Measurements from ENCODE around the gene RDX. TPM values are rescaled to one million over a fixed set of nuclear protein-coding genes. Genes with fewer than 3 reads are reported as not detected.

The RDX gene
- total and polyA plus RNA-seq, 2 of the 13 experiments (the other 11 are each of a cell fraction or from before 2014, with no cell fraction given), result 20.7 to 63.1 TPM

- TF ChIP-seq ZHX2 (IDR thresholded peaks at IDR 0.05; ENCODE audit: low read depth), result no peak
- no peak for TF ChIP-seq ZHX2 (CRISPR knock-in tag; IDR thresholded peaks at IDR 0.05; ENCODE audit: borderline replicate concordance)
- TF ChIP-seq PLRG1 (conservative IDR thresholded peaks at IDR 0.05), result no peak
- TF ChIP-seq HOXA7 (CRISPR knock-in tag; IDR thresholded peaks at IDR 0.05), result no peak
- peak; percentile 79 for TF ChIP-seq FOXA3 (CRISPR knock-in tag; IDR thresholded peaks at IDR 0.05)
- TF ChIP-seq FOSL2 (CRISPR knock-in tag; IDR thresholded peaks at IDR 0.05), result peak; percentile 93
- no peak for TF ChIP-seq ZSCAN12 (CRISPR knock-in tag; IDR thresholded peaks at IDR 0.05)
- TF ChIP-seq ETV5 (CRISPR knock-in tag; IDR thresholded peaks at IDR 0.05; ENCODE audit: borderline replicate concordance), result 0 out of 2 replicates have a peak, but pooled peaks have one; percentile 43
- no peak for TF ChIP-seq ATF5 (CRISPR knock-in tag; IDR thresholded peaks at IDR 0.05; ENCODE audit: low read depth)
- TF ChIP-seq EP300 (IDR thresholded peaks at IDR 0.05; ENCODE audit: low read depth in 2 of 2, low read length in 2 of 2), result peak in 1 of 2 experiments; percentile 65; a peak in 1 of 4 replicates
- no peak for TF ChIP-seq EP300 (CRISPR knock-in tag; IDR thresholded peaks at IDR 0.05; ENCODE audit: borderline replicate concordance)
- no peak for TF ChIP-seq AGO1 (IDR thresholded peaks at IDR 0.05; ENCODE audit: low read depth, low read length, poor library complexity, severe bottlenecking)
- TF ChIP-seq GFI1 (CRISPR knock-in tag; IDR thresholded peaks at IDR 0.05; ENCODE audit: borderline replicate concordance), result peak; percentile 90
- peak; percentile 71; the same call in 1 of the 2 replicates for TF ChIP-seq FOXJ3 (CRISPR knock-in tag; IDR thresholded peaks at IDR 0.05; ENCODE audit: borderline replicate concordance)
- TF ChIP-seq ZBTB14 (CRISPR knock-in tag; IDR thresholded peaks at IDR 0.05), result no peak
- no peak for TF ChIP-seq PRPF4 (IDR thresholded peaks at IDR 0.05; ENCODE audit: low read depth, low read length, poor library complexity, severe bottlenecking)
- peak; percentile 17; the same call in 1 of the 2 replicates for TF ChIP-seq TFDP1 (CRISPR knock-in tag; IDR thresholded peaks at IDR 0.05; ENCODE audit: borderline replicate concordance)
- peak; percentile 84 for TF ChIP-seq BCL6 (CRISPR knock-in tag; IDR thresholded peaks at IDR 0.05)
- TF ChIP-seq GATAD2A (CRISPR knock-in tag; IDR thresholded peaks at IDR 0.05), result peak; percentile 86
- TF ChIP-seq GABPB1 (CRISPR knock-in tag; IDR thresholded peaks at IDR 0.05), result peak; percentile 34
- peak; percentile 64 for TF ChIP-seq CEBPG (CRISPR knock-in tag; IDR thresholded peaks at IDR 0.05)
- no peak for TF ChIP-seq ZBTB42 (CRISPR knock-in tag; IDR thresholded peaks at IDR 0.05)
- TF ChIP-seq HMG20B (CRISPR knock-in tag; conservative IDR thresholded peaks at IDR 0.05), result peak; percentile 68; the same call in 1 of the 2 replicates
- no peak for TF ChIP-seq NFYC (CRISPR knock-in tag; IDR thresholded peaks at IDR 0.05)
These were observed 1.9 kb upstream of the RDX start (continued) for GRCh38 chr11:110298301-110298765.

All from HepG2 (cell line).